Activated naive CD8-positive, alpha-beta T cell treated with anti-CD3 and anti-CD28 coated beads for 36 hours (primary cell): Measurements from ENCODE around the gene FAM180A. TPM values are rescaled to one million over a fixed set of nuclear protein-coding genes. Genes with fewer than 3 reads are reported as not detected.
"Not testable (repeated sequence)": the region's sequence is repeated elsewhere in the genome, so short reads cannot be mapped to it uniquely, and the experiment has no call there.

Source experiments
- DNase-seq: peaks from one replicate; pipeline ENCODE4 v3.0.0; 2021
- H3K27ac Mint-ChIP-seq: one replicate; pipeline ENCODE4 v1.8.0; 2022; ENCODE audit warnings: mild to moderate bottlenecking, moderate library complexity, mixed read lengths
- H3K27me3 Mint-ChIP-seq: one replicate; pipeline ENCODE4 v1.8.0; 2022; ENCODE audit warnings: mild to moderate bottlenecking, mixed read lengths
- H3K36me3 Mint-ChIP-seq: one replicate; pipeline ENCODE4 v1.8.0; 2021; ENCODE audit warnings: mild to moderate bottlenecking, mixed read lengths
- H3K4me1 Mint-ChIP-seq: one replicate; pipeline ENCODE4 v1.8.0; 2021; ENCODE audit warnings: mixed read lengths
- H3K4me3 Mint-ChIP-seq: one replicate; pipeline ENCODE4 v1.8.0; 2022; ENCODE audit warnings: mild to moderate bottlenecking, moderate library complexity, mixed read lengths
- H3K9me3 Mint-ChIP-seq: one replicate; pipeline ENCODE4 v1.8.0; 2022; ENCODE audit warnings: mixed read lengths
- total RNA-seq, 2 experiments: library from RNA; stranded (reverse); gene quantifications; one replicate each; pipeline ENCODE4 v1.2.3, GENCODE V29; 2021

Gene FAM180A
- total RNA-seq, 2 experiments from 2014 or later: not detected

DNA sequence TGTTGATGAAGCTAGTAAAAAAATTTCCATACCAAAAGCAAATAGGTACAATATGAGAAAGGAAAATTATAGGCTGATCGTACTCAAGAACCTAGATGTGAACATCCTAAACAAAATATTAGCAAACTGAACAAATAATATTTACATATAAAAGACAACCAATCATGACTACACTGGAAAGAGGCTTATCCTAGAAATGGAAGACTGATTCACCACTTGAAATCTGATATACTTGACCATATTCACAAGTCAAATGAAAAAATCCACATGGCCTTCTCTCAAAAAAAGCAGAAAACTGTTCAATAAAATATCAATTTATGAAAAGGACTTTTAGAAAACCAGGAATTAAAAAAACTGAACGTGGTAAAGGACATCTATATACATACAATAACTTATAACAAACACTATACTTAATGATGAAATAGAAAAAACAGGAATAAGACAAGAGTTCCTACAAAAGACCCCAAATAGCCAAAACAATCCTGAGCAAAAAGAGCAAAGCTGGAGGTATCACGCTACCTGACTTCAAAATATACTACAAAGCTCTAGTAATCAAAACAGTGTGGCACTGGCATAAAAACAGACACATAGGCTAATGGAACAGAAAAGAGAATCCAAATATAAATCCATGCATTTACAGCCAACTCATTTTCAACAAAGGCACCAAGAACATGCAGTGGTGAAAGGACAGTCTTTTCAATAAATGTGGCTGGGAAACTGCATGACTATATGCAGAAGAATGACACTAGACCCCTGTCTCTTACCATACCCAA, 29.2 kb upstream of the FAM180A start:
- no peak for DNase-seq
- no peak overlapping the region for H3K4me3 Mint-ChIP-seq
- no peaks in the 10 kb centered on the region for H3K4me1 Mint-ChIP-seq
- H3K9me3 Mint-ChIP-seq: peaks cover 2% of the 10 kb centered on the region
- no peaks in the 10 kb centered on the region for H3K36me3 Mint-ChIP-seq
- H3K27ac Mint-ChIP-seq: no peak overlapping the region
- H3K27me3 Mint-ChIP-seq: peaks cover 23% of the 10 kb centered on the region

DNA sequence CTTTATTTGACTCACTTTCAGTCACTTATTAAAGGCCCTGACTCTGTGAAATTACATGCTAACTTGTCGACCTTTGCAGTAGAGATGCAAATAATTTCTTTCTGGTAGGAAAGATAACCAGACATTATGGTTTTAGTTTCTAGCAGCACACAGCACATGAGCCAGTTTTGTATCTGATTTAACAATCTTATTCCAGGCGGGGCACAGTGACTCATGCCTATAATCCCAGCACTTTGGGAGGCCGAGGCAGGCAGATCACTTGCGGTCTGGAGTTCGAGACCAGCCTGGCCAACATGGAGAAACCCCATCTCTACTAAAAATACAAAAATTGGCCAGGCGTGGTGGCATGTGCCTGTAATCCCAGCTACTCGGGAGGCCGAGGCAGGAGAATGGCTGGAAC, 27.3 kb upstream of the FAM180A start:
- H3K4me3 Mint-ChIP-seq, H3K36me3 Mint-ChIP-seq, DNase-seq, H3K9me3 Mint-ChIP-seq, H3K27ac Mint-ChIP-seq, H3K4me1 Mint-ChIP-seq: not testable (repeated sequence)
- H3K27me3 Mint-ChIP-seq: peaks cover 23% of the 10 kb centered on the region

DNA sequence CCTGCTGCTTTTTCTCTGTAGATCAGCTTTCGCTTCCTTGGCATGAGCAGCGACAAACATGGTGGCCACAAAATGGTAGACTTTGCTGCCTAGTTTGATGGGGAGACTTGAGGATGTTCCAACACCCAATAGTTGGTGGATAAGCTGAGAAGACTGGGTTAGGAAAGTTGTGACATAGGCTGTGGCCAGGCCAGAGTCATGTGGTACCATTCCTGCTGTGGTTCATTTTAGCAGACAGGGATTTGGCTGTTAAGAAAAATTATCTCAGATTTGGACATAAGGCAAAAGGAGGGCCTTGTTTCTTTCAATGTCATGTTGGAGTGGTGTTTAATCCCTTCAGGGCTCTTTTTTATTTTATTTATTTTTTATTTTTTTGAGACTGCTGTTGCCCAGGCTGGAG, 26.6 kb upstream of the FAM180A start:
- H3K4me1 Mint-ChIP-seq: no peaks in the 10 kb centered on the region
- H3K36me3 Mint-ChIP-seq: no peaks in the 10 kb centered on the region
- no peak for DNase-seq
- H3K9me3 Mint-ChIP-seq: peaks cover 2% of the 10 kb centered on the region
- no peak overlapping the region for H3K4me3 Mint-ChIP-seq
- H3K27me3 Mint-ChIP-seq: peaks cover 23% of the 10 kb centered on the region
- no peak overlapping the region for H3K27ac Mint-ChIP-seq

DNA sequence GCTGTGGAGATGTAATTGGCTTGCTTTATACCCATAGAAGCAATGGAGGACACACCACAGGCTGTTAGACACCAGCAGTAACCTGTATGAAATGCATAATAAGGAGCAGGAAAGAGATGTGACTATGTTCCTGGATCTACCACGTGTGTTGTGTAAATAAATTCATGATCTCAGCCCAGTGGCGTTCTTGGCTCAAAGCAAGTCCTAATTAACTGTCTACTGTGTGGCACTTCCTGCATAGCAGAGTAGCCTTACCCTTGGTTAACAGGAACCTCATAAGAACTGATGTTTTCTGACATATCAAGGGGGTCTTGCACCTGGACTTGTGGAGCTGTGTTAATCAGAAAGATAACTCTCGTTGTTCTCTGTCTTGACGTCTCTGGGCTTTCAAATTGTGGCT, 25.7 kb upstream of the FAM180A start:
- no peaks in the 10 kb centered on the region for H3K4me1 Mint-ChIP-seq
- H3K9me3 Mint-ChIP-seq: peaks cover 2% of the 10 kb centered on the region
- H3K27ac Mint-ChIP-seq: no peak overlapping the region
- H3K4me3 Mint-ChIP-seq: no peak overlapping the region
- peaks cover 23% of the 10 kb centered on the region for H3K27me3 Mint-ChIP-seq
- no peak for DNase-seq
- H3K36me3 Mint-ChIP-seq: no peaks in the 10 kb centered on the region

DNA sequence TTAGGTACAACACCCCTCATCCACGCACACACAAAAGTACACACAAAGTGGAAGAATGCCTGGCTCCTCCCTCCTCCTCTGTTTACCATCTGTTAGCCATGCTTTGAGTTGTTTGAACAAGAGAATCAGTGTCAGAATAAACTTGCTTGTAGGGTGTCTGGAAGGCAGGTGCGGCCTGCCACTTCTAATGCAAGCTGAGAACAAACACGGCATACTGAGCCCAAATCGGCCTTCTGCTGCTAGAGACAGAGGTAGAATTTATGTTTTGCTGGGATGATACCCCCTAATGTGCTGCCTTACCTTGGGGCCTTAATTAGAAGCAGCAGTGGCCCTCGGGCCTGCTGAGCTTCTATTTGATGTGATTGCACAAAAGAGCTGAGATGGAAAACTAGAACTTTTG, 24.9 kb upstream of the FAM180A start:
- H3K36me3 Mint-ChIP-seq: no peaks in the 10 kb centered on the region
- H3K4me3 Mint-ChIP-seq: no peak overlapping the region
- H3K27ac Mint-ChIP-seq: no peak overlapping the region
- peaks cover 16% of the 10 kb centered on the region for H3K27me3 Mint-ChIP-seq
- no peak for DNase-seq
- H3K4me1 Mint-ChIP-seq: no peaks in the 10 kb centered on the region
- no peaks in the 10 kb centered on the region for H3K9me3 Mint-ChIP-seq

DNA sequence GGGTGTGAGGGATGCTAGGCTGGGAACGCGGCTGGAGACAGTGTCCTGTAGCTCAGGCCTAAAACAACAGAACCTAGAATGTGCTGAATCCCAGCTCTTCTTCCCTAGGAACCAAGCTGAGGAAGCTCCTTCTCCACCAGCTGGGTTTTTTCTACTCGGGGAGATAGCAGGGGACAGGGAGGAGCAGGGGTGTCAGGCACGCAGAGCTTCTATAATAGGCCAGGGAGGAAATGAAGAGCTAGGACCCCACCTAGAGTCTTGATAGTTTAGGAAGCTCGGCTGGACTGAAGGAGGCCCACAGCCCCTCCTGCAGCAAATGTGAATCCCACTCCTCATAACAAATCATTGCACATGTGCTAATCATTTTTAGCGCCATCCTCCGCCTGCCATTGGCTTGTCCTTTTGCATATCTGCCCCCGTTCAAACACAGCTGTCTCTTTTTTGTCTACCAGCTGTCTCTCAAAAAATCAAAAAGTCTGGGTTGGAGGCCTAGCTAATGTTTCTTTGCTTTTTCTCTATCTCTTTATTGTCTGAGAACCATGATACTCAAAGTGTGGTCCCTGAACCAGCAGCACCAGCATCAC, 24.1 kb upstream of the FAM180A start:
- no peaks in the 10 kb centered on the region for H3K4me1 Mint-ChIP-seq
- no peak for DNase-seq
- H3K4me3 Mint-ChIP-seq: no peak overlapping the region
- no peaks in the 10 kb centered on the region for H3K36me3 Mint-ChIP-seq
- no peaks in the 10 kb centered on the region for H3K9me3 Mint-ChIP-seq
- peaks cover 10% of the 10 kb centered on the region for H3K27me3 Mint-ChIP-seq
- H3K27ac Mint-ChIP-seq: peak overlapping the region; percentile 27

DNA sequence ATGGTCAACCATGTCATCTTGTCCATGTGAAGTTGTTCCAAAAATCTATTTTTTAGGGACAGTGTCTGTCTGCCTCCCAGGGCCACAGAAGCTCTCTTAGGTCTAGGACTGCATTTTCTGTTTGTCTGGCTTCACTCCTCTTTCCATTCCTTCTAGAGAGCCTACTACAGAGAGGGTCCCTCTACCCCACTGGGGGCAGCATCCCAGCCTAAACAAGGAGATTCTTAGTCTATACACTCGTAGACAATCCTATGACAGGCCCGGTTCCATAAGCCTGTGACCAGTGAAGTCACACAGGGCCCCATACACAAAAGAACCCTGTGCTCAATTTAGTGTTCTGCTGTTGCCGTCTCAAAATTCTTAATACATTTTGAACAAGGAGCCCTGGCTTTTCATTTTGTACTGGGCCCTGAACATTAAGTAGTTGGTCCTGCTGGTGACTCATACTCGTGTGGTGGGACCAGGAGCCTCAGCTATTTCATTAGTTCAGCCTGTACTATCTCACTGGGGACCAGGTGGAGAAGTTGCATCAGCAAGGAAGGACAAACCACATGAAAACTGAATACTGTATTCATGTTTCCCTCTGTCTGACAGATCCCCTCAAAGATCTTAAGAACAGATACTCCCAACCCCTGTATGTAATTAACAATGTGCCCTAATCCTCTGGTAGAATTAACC, 23.5 kb upstream of the FAM180A start:
- Mint-ChIP-seq H3K27me3 (peaks cover 8% of the 10 kb centered on the region), H3K4me3 (no peak overlapping the region), H3K4me1 (no peaks in the 10 kb centered on the region), H3K36me3 (no peaks in the 10 kb centered on the region), H3K27ac (peak overlapping the region; percentile 27), H3K9me3 (no peaks in the 10 kb centered on the region)
- DNase-seq: no peak

DNA sequence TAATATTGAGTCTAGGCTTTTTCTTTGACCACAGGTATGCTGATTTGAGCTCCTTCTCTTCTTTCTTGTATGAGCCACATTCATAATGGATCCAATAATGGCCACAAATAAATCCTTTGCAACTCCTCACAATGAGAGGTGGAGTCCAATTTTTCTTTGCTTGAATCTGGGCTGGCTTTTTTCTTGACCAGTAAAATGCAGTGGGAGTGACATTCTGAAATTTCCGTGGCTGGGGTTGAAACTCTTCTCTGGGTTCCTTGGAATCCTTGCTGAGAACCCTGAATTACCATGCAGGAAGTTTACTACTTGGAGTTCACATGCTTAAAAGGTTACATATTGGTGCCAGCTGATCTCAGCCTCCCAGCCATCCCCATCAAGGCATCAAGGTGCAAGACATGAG, 22.4 kb upstream of the FAM180A start:
- DNase-seq: no peak
- Mint-ChIP-seq H3K4me3 (no peak overlapping the region), H3K36me3 (no peaks in the 10 kb centered on the region), H3K4me1 (no peaks in the 10 kb centered on the region), H3K9me3 (no peaks in the 10 kb centered on the region), H3K27me3 (peaks cover 11% of the 10 kb centered on the region), H3K27ac (no peak overlapping the region)

DNA sequence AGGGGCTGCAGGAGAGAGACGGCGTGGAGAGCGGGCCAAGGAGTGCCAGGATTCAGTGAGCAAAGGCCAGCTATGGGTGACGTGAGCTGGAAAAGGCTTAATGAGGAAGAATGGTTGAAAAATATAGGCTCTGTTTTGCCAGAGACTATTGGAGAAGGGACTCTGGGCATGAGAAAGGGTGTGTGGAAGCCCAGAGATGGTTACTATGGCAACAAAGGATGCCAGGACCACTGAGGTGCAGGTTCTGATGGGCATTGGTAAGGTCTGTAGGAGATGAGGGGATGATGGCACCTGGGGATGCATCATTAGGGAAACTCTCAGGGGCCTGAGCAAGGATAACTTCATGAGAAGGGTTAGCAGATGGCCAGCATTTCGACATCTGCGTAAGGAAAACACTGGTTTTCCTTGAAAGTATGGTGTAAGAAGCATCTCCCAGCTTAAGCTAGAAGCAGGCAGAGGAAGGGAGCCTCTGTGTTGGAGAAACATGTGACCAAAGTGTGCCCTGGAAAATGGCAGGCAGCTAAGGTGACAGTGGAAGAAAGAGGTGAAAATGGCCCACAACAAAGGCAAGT, 21.6 kb upstream of the FAM180A start:
- Mint-ChIP-seq H3K27ac (no peak overlapping the region), H3K4me1 (no peaks in the 10 kb centered on the region), H3K9me3 (no peaks in the 10 kb centered on the region), H3K27me3 (peaks cover 18% of the 10 kb centered on the region), H3K36me3 (no peaks in the 10 kb centered on the region), H3K4me3 (no peak overlapping the region)
- no peak for DNase-seq

DNA sequence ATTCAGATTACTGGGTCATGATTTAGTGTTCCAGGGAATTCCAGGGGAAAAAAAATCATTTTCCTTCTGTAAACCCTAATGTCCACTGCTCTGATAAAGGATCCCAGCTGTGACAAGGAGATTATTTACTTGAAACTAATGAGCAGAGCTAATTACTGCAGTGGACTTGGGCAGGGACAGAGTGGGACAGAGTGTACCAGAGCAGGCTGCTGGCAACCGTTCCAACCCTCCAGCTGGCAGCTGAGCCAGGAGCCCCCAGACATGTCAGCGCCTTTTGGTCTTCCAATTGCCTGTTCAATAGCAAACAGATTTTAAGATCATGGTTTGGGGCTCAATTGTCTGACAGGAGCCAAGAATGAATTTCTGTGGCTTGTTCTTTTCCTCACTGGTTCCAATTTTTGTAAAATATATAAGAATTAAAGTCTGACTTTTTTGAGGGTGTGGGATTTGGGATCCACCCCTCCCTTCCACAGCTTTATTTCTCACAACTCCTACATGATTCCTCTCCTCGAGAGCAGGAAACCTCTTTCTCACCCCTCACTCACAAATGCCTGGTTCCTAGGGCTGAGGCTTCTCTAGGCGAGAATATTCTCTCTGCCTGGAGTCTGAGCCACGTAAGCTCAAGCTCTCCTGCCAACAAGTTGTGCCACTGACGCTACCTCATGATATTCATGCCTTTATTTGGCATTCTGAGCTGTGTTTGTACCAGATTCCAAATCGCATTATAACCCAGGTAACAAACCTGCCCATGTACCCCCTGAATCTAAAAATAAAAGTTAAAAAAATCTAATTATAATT, 20.6 kb upstream of the FAM180A start:
- H3K27ac Mint-ChIP-seq: no peak overlapping the region
- no peak overlapping the region for H3K4me3 Mint-ChIP-seq
- H3K27me3 Mint-ChIP-seq: peaks cover 20% of the 10 kb centered on the region
- no peaks in the 10 kb centered on the region for H3K9me3 Mint-ChIP-seq
- no peaks in the 10 kb centered on the region for H3K36me3 Mint-ChIP-seq
- DNase-seq: no peak
- H3K4me1 Mint-ChIP-seq: no peaks in the 10 kb centered on the region

DNA sequence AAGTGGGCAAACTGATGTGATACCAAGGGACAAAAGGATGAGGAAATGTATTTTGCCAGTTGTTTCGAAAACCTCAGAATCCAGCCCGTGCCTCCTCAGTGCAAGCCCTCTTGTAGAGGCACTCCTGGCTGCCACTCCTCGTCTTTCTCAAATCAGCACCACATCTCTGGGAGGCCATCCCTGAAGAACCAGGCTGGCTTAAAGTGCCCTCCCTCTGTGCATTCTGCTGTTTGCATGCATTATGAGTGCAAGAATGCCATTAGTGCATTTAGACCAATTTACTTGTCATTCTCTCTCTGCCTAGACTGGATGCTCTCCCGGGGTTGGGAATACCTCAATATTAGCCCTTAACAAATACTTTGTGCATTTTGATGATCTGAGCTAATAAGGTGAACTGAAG, 19.9 kb upstream of the FAM180A start:
- H3K27me3 Mint-ChIP-seq: peaks cover 25% of the 10 kb centered on the region
- no peaks in the 10 kb centered on the region for H3K9me3 Mint-ChIP-seq
- no peaks in the 10 kb centered on the region for H3K4me1 Mint-ChIP-seq
- no peak overlapping the region for H3K27ac Mint-ChIP-seq
- DNase-seq: no peak
- H3K36me3 Mint-ChIP-seq: no peaks in the 10 kb centered on the region
- no peak overlapping the region for H3K4me3 Mint-ChIP-seq

DNA sequence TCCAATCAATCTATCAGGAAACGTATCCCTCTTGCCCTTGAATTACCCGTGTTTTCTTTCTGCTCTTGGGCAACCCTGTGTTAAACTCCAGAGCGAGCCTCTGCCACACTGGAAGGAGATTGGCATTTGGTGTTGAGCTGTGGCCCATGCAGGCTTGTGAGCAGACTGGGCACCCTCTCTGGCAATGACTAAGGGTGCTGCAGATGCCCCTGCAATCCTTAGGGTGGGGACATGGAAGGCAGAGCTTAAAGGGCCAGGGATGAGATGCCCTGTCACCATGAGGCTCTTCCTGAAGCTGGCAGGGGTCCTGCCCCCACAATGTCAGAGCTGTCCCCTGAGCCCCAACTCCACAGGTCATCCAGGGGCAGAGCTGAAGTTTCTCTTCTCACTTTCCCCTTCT, 19.5 kb upstream of the FAM180A start:
- Mint-ChIP-seq H3K27me3 (peaks cover 25% of the 10 kb centered on the region), H3K36me3 (no peaks in the 10 kb centered on the region), H3K4me1 (no peaks in the 10 kb centered on the region)

DNA sequence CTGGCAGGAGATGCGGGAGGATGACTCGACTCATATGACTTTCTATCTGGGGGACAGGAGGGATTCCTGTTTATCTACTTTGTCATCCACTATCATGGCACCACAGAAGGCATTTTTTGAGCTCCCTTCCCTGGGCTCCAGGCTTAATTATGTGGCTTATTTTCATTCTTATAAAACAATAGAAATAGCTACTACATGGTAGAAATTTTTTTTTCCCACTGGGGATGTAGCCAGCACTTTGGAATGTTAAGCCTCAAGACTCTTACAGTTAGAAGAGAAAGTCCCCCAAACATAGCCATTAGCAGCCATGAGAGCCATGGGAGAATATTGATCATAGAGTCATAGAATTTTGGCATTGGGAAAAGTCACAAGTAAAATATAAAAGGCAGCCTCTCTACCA, 14.6 kb upstream of the FAM180A start:
- Mint-ChIP-seq H3K9me3 (no peaks in the 10 kb centered on the region), H3K27ac (no peak overlapping the region), H3K36me3 (no peaks in the 10 kb centered on the region), H3K27me3 (peaks cover 44% of the 10 kb centered on the region), H3K4me3 (no peak overlapping the region), H3K4me1 (peaks cover 6% of the 10 kb centered on the region)
- no peak for DNase-seq

More for the DNA sequence above, 19.5 kb upstream of the FAM180A start:
- Mint-ChIP-seq H3K9me3 (no peaks in the 10 kb centered on the region), H3K27ac (no peak overlapping the region), H3K4me3 (no peak overlapping the region)
- no peak for DNase-seq

DNA sequence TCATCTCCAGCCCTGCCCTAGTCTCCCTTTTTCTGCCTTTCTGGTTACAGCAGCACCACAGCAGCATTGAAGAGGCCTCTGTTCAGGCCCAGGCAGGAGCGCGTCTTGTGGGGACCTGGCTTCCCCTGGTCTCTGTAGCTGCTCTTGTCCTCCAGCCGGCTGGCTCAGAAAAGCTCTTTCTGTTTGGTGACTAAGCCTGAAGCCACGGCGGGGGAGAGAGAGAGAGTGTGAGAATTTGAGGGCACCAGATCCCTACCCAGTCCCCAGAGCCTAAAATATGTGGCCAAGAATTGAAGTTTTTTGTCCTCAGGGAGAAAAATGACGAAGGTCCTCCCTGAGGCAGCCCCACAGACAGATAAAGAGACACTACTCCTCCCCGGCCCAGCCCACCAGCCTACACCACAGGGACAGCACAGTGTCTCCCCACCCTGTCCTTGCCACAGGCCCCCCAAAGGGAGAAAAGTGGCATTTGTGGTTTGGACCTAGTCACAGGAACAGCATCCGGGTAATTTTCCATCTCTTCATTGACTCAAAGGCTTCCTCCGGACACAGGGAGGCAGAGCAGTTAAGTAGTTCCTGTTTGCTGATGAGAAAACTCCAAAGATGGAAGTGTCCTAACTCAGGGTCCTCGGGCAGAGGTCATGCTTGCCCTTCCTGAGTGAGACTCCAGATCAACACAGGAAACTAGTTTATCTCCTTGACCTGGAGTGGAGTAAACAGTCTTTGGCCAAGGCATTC, 13.3 kb upstream of the FAM180A start:
- no peaks in the 10 kb centered on the region for H3K9me3 Mint-ChIP-seq
- H3K4me1 Mint-ChIP-seq: peaks cover 6% of the 10 kb centered on the region
- peaks cover 51% of the 10 kb centered on the region for H3K27me3 Mint-ChIP-seq
- H3K27ac Mint-ChIP-seq: no peak overlapping the region
- no peaks in the 10 kb centered on the region for H3K36me3 Mint-ChIP-seq
- H3K4me3 Mint-ChIP-seq: no peak overlapping the region
- DNase-seq: no peak
